ENCODE data around the gene PCDHGC5. TPM values are rescaled to one million over a fixed set of nuclear protein-coding genes. Genes with fewer than 3 reads are reported as not detected.

PCDHGC5 gene
- total RNA-seq, 1 experiment from 2014 or later: 3.4 TPM

- no TSS peak for BruUV-seq (replicated peaks)
- Histone ChIP-seq H3K27ac (ENCODE audit: low read depth, low read length, poor library complexity, severe bottlenecking) (peak overlapping the region; percentile 94), H3K36me3 (ENCODE audit: insufficient read depth, low read length, poor library complexity, severe bottlenecking) (peaks cover 16% of the 10 kb centered on the region), H3K27me3 (replicated peaks; ENCODE audit: insufficient read depth, low read depth, low read length, poor library complexity) (no peaks in the 10 kb centered on the region), H3K4me3 (ENCODE audit: low read depth, low read length, poor library complexity, severe bottlenecking) (no peak overlapping the region), H3K9me3 (ENCODE audit: low read depth, low read length, poor library complexity, severe bottlenecking) (no peaks in the 10 kb centered on the region), H3K4me1 (ENCODE audit: insufficient read depth, low read length, poor library complexity, severe bottlenecking) (peaks cover 59% of the 10 kb centered on the region)
- intact Hi-C loops (cut with micrococcal nuclease; ENCODE audit: unreplicated experiment): no loop called here
- TF ChIP-seq CTCF (conservative IDR thresholded peaks at IDR 0.05; ENCODE audit: low read depth, low read length) (no peak), EZH2 (IDR thresholded peaks at IDR 0.05; ENCODE audit: borderline replicate concordance, low read depth, low read length, poor library complexity, severe bottlenecking) (no peak)
- ChIA-PET POLR2A (ENCODE audit: low non-redundant PET) (interaction anchor here (0.5 kb wide), 1 partner anchor 62 kb away, joined by 9 read pairs; the partner anchor contains the start of gene PCDHGA12), CTCF (no interaction called here)
- no peak for DNase-seq (ENCODE audit: low spot score)
Observed at GRCh38 chr5:141492168-141492885, 3.4 kb downstream of the PCDHGC5 start.

- Histone ChIP-seq H3K27me3 (replicated peaks; ENCODE audit: insufficient read depth, low read depth, low read length, poor library complexity) (no peaks in the 10 kb centered on the region), H3K4me1 (ENCODE audit: insufficient read depth, low read length, poor library complexity, severe bottlenecking) (peaks cover 57% of the 10 kb centered on the region), H3K9me3 (ENCODE audit: low read depth, low read length, poor library complexity, severe bottlenecking) (no peaks in the 10 kb centered on the region), H3K4me3 (ENCODE audit: low read depth, low read length, poor library complexity, severe bottlenecking) (peak overlapping the region; percentile 41), H3K27ac (ENCODE audit: low read depth, low read length, poor library complexity, severe bottlenecking) (peak overlapping the region; percentile 94), H3K36me3 (ENCODE audit: insufficient read depth, low read length, poor library complexity, severe bottlenecking) (peaks cover 16% of the 10 kb centered on the region)
- CTCF ChIA-PET: no interaction called here
- BruUV-seq (replicated peaks): no TSS peak
- POLR2A ChIA-PET (ENCODE audit: low non-redundant PET): no interaction called here
- no peak for TF ChIP-seq CTCF (conservative IDR thresholded peaks at IDR 0.05; ENCODE audit: low read depth, low read length)
- no peak for TF ChIP-seq EZH2 (IDR thresholded peaks at IDR 0.05; ENCODE audit: borderline replicate concordance, low read depth, low read length, poor library complexity, severe bottlenecking)
- DNase-seq (ENCODE audit: low spot score): no peak
- intact Hi-C loops (cut with micrococcal nuclease; ENCODE audit: unreplicated experiment): loop anchor here (2.0 kb wide), 1 partner anchor 17 kb away; no protein-coding TSS in a partner anchor
Observed at GRCh38 chr5:141493500-141494422, 4.9 kb downstream of the PCDHGC5 start.

GRCh38 chr5:141494761-141495452, 6.0 kb downstream of the PCDHGC5 start:
- peak overlapping the region; percentile 94 for H3K27ac ChIP-seq (ENCODE audit: low read depth, low read length, poor library complexity, severe bottlenecking)
- no peaks in the 10 kb centered on the region for H3K9me3 ChIP-seq (ENCODE audit: low read depth, low read length, poor library complexity, severe bottlenecking)
- ChIA-PET CTCF (interaction anchor here (1.1 to 1.2 kb wide), 2 partner anchors 18 to 30 kb away, joined by 6 to 7 read pairs; no protein-coding TSS in a partner anchor), POLR2A (ENCODE audit: low non-redundant PET) (no interaction called here)
- TF ChIP-seq EZH2 (IDR thresholded peaks at IDR 0.05; ENCODE audit: borderline replicate concordance, low read depth, low read length, poor library complexity, severe bottlenecking) (no peak), CTCF (conservative IDR thresholded peaks at IDR 0.05; ENCODE audit: low read depth, low read length) (no peak)
- H3K4me1 ChIP-seq (ENCODE audit: insufficient read depth, low read length, poor library complexity, severe bottlenecking): peaks cover 51% of the 10 kb centered on the region
- H3K4me3 ChIP-seq (ENCODE audit: low read depth, low read length, poor library complexity, severe bottlenecking): peak overlapping the region; percentile 41
- peaks cover 12% of the 10 kb centered on the region for H3K36me3 ChIP-seq (ENCODE audit: insufficient read depth, low read length, poor library complexity, severe bottlenecking)
- no TSS peak for BruUV-seq (replicated peaks)
- no peaks in the 10 kb centered on the region for H3K27me3 ChIP-seq (replicated peaks; ENCODE audit: insufficient read depth, low read depth, low read length, poor library complexity)
- intact Hi-C loops (cut with micrococcal nuclease; ENCODE audit: unreplicated experiment): loop anchor here (2.0 kb wide), 1 partner anchor 18 kb away; no protein-coding TSS in a partner anchor
- peak; percentile 86 for DNase-seq (ENCODE audit: low spot score)
